NOMO-1 (cell line): ENCODE measurements around the gene SPNS3.

Experiments
- DNase-seq, 2 experiments: peaks; one replicate each; lab custom pipeline; 2025; ENCODE audit not compliant: unreplicated experiment in 2 of 2; lab: John Stamatoyannopoulos, UW

Gene SPNS3

GRCh38 chr17:4426499-4427208 lies 7.1 kb upstream of the SPNS3 start:
- DNase-seq: no peak

DNA sequence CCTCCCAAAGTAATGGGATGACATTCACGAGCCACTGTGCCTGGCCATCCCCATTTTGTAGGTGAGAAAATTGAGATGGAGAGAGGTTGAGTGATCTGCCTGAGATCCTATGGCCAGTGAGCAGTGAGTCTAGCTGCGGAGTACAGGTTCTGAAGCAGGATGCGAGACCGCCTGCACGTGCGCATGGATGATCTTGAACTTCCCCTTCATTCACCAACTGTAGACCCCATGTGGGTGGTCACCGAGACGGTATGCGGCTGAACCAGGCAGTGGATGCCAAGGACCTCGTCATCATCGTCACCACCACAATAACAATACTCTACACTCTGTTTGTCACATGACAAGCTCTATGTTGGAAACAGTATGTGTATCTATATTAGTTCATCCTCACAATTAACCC lies 6.2 kb upstream of the SPNS3 start:
- no peak for DNase-seq

DNA sequence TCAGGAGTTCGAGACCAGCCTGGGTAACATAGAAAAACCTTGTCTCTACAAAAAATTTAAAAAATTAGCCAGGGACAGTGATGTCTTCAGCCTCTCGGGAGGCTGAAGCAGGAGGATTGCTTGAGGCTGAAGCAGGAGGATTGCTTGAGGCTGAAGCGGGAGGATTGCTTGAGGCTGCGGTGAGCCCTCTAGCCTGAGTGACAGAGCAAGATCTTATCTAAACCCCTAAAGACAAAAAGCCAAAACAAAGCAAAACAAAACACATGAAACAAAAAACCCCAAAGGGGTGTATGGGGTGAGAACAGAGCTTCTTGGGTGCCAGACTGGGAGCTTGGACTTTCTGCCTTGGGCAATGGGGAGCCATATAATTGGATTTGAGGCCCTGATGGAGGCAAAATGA lies 2.6 kb downstream of the SPNS3 start:
- no peak for DNase-seq

GRCh38 chr17:4436846-4437245 lies 3.1 kb downstream of the SPNS3 start:
- DNase-seq: peak; percentile 92 to 96

GRCh38 chr17:4438162-4438944 lies 4.6 kb downstream of the SPNS3 start:
- DNase-seq: no peak

DNA sequence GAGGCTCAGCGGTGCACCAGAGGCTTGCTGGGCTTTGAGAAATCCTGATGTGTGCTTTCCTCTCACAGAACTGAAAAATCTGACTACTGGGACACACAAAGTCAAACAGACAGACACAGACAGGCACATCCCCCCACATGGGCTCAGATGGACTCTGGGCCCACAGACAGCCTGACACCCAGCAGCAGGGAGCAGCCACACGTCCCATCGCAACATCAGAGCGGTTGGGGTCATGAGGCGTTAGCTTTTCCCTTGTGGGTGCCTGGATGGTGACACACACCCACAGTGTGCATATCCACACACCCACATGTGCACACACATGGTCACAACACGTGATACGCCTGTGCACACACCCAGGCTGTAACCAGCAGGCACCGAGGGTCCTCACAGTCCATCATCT lies 6.3 kb downstream of the SPNS3 start:
- no peak for DNase-seq

- no peak for DNase-seq
These were observed 7.2 kb downstream of the SPNS3 start for GRCh38 chr17:4440690-4441686.

DNA sequence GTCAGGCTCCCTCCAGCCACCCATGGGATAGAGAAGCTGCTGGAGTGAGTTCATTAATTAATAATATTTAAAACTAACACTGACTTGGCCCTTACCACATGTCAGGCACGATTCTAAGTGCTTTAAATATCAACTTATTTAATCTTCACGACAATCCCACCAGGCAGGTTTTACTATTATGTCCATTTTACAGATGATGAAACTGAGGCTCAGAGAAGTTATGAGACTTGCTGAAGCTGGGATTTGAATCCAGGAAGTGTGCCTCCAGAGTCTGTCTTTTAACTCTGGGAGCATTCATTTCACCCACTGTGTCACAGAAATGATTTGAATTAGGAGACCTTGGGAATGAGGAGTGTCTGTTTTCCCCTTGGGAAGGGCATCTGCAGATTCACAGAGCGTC lies 8.8 kb downstream of the SPNS3 start:
- no peak for DNase-seq

DNA sequence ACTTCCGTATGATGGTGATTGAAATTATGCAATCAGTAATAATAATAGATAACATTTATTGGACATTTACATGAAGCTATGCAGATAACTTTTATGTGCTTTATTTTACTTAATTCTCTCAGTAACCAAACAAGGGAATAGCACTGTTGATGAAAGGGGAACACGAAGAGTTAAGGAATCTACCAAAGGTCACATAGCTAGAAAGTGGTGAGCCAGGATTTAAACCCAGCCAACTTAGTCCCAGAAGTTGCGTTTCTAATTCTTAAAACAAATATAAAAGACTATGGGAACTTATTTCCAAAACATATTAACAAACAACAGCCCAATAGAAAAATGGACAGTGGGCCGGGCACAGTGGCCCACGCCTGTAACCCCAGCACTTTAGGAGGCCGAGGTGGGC lies 9.7 kb downstream of the SPNS3 start:
- no peak for DNase-seq

GRCh38 chr17:4444782-4445473 lies 11.2 kb downstream of the SPNS3 start:
- DNase-seq: no peak

DNA sequence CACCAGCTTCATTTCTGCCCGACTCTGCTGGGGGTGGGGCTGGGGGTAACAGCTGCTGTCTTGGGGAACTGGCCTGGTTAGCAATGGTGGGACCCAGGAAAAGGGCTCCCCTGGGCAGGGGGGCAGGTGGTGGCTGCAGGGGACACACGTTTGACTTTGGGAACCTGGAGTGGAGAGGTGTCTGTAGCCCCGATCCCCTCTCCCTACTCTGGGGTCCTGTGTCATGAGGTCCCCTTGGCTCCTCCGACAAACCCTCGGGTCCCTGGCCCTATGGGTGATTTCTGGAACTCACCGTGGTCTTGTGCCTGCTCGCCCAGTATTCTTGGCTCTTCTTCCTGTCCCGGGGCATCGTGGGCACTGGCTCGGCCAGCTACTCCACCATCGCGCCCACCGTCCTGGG lies 12.0 kb downstream of the SPNS3 start:
- DNase-seq: no peak

- DNase-seq: no peak
These were observed 12.8 kb downstream of the SPNS3 start for GRCh38 chr17:4446326-4447071.

GRCh38 chr17:4448197-4448980 lies 14.6 kb downstream of the SPNS3 start:
- no peak for DNase-seq

DNA sequence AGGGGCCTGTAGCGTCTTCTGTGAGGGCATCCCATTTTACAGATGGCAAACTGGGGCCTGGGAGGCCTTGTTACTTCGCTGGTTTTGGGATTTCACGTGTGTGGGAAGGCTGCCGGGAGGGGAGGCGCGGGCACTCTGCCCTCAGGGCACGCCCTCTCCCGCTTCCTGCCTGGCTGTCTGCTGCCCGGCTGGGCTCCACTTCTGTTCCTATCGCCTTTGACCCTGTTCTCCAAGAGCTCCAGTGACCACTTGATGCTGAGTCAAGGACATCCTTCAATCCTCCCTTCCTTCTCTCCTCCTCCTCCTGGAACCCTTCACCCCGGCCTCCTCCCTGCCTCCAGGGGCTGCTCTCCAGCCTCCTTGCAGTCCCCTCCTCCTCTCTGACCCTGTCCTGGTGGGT lies 16.0 kb downstream of the SPNS3 start:
- DNase-seq: no peak

DNA sequence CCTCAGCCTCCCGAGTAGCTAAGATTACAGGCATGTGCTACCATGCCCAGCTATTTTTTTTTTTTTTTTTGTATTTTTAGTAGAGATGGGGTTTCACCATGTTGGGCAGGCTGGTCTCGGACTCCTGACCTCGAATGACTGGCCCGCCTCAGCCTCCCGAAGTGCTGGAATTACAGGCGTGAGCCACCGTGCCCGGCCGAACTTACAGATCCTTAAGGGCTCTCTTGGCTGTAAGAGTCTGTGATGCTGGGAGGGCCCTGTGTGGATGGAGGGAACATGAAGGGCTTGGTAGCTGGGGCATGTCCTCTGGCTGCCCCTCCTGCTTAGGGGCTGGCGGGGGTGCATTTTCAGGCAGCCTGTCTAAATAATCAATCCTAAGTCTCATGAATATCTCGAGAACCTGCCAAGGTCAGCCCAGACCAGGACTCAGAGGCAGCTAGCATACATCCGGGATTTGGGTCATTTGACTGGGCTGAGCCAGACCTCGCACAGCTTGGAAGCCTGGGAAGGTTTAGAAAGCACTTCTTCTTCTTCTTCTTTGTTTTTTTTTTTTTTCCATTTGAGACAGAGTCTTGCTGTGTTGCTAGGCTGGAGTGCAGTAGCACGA lies 17.1 kb downstream of the SPNS3 start:
- no peak for DNase-seq

DNA sequence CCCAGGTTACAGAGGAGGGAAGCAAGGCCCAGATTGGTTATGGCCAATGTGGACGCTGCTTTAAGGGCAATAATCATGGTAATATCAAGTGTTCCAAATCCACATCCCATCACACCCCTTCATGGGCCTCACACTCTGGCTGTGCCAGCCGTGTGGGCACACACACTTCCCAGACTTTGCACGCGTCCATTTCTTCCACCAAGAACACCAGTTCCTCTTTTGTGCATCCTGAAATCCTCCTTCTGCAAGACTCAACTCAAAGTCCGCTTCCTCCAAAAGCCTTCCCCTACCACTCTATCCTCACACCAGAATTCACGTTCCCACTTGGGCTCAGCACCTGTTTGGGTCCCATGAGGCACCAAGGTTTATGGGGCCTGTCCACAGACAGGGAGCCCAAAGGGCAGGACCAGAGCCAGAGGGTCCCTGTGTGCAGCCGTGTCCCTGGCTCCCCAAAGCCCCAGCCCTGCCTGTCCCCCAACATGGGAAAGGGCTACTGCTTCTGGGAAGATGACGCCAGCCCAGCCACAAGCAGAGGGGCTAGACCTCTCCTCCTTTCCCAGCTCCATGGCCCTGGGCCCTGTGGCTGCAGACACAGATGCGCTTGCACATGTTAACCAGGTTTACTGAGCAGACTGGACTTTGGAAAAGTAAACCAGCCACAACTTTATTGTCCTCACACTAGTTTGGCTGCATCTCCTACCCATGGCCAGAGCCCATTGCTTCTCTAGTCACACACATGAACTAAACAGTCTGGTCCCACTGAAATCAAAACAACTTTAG lies 20.3 kb downstream of the SPNS3 start:
- DNase-seq: no peak

- DNase-seq: no peak
These were observed 26.9 kb downstream of the SPNS3 start for GRCh38 chr17:4460661-4461060.
